GM19324 (cell line): ENCODE measurements around the gene PALD1.

Experiments used
- ATAC-seq: cut with Tn5 transposase; IDR thresholded peaks from one replicate; pipeline ENCODE4 v1.9.1; 2021; ENCODE audit warnings: mild to moderate bottlenecking, moderate library complexity; ENCODE audit not compliant: unreplicated experiment, low FRiP score

PALD1 gene

GRCh38 chr10:70585578-70586169, 107.1 kb downstream of the PALD1 start:
- ATAC-seq, result no peak

GRCh38 chr10:70586348-70586930, 107.9 kb downstream of the PALD1 start:
- no peak for ATAC-seq

GRCh38 chr10:70587045-70587658, 108.6 kb downstream of the PALD1 start:
- ATAC-seq, result no peak

GRCh38 chr10:70588255-70588654, 109.7 kb downstream of the PALD1 start:
- ATAC-seq, result no peak

- no peak for ATAC-seq
These were observed 110.4 kb downstream of the PALD1 start for GRCh38 chr10:70588859-70589570.

GRCh38 chr10:70589762-70590654, 111.4 kb downstream of the PALD1 start:
- no peak for ATAC-seq

GRCh38 chr10:70590655-70591416, 112.3 kb downstream of the PALD1 start:
- ATAC-seq, result no peak

GRCh38 chr10:70592186-70592735, 113.7 kb downstream of the PALD1 start:
- ATAC-seq, result no peak

GRCh38 chr10:70592746-70593512, 114.4 kb downstream of the PALD1 start:
- ATAC-seq, result no peak

- no peak for ATAC-seq
These were observed 114.9 kb downstream of the PALD1 start for GRCh38 chr10:70593513-70593890.

GRCh38 chr10:70594161-70594560, 115.6 kb downstream of the PALD1 start:
- ATAC-seq, result no peak

- no peak for ATAC-seq
These were observed 117.0 kb downstream of the PALD1 start for GRCh38 chr10:70595566-70596016.

GRCh38 chr10:70596110-70596798, 117.7 kb downstream of the PALD1 start:
- ATAC-seq, result no peak

GRCh38 chr10:70596860-70597809, 118.6 kb downstream of the PALD1 start:
- no peak for ATAC-seq

GRCh38 chr10:70597856-70598815, 119.6 kb downstream of the PALD1 start:
- ATAC-seq, result no peak

- ATAC-seq, result no peak
These were observed 120.3 kb downstream of the PALD1 start for GRCh38 chr10:70598857-70599295.
